ENCODE measurements around the gene SCN7A.

DNA sequence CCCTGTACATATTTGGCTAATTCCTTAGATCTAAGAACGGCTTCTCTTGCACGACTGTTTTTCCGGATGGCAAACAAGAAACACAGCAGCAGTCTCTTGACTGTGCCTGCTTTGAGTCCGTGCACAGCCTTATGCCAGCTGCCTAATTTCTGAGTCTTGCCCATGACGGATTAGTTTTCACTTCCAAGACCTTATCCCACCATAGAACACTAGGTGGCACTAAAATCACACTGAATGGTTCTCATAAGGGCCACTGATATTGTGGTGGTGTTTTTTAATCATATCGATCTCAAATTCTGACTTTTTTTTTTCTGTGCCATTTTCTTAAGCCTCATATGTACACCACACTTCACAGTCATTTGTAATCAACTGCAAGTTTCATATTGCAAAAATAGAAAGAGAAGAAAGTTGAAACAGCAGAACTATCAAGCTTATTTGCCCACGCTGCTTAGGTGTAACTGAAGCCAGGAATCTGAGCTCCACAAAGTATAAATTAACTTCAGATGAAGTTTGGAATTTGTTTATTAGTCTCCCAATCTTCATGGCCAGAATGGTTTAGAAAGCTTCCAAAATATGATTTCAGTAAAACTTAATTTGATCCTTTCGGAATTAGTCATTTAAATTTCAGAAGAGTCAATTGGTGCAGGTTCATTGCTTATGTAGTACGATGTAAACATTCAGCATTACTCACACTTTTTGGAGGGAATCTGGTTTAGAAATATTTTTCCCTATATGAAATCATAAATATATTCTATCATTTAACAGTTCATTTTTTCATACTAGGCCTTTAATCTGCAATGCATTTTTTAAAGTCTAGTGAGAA lies 45.5 kb upstream of the SCN7A start:
- no peak for TF ChIP-seq POLR2A (IDR thresholded peaks at IDR 0.05)
- TF ChIP-seq, protein P1, sequence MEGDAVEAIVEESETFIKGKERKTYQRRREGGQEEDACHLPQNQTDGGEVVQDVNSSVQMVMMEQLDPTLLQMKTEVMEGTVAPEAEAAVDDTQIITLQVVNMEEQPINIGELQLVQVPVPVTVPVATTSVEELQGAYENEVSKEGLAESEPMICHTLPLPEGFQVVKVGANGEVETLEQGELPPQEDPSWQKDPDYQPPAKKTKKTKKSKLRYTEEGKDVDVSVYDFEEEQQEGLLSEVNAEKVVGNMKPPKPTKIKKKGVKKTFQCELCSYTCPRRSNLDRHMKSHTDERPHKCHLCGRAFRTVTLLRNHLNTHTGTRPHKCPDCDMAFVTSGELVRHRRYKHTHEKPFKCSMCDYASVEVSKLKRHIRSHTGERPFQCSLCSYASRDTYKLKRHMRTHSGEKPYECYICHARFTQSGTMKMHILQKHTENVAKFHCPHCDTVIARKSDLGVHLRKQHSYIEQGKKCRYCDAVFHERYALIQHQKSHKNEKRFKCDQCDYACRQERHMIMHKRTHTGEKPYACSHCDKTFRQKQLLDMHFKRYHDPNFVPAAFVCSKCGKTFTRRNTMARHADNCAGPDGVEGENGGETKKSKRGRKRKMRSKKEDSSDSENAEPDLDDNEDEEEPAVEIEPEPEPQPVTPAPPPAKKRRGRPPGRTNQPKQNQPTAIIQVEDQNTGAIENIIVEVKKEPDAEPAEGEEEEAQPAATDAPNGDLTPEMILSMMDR (IDR thresholded peaks at IDR 0.05) = peak; percentile 47 to 83 (median 74)

Data from adrenal gland (tissue), 5 donors.